K562 (cell line): ENCODE data around the gene ITPR3.

Experiments
- CGGBP1 ChIP-seq: fragments of 250-450 bp; sonication (Bioruptor Pico); IDR thresholded peaks from 2 replicates; pipeline ENCODE4 v1.9.0; 2021; ENCODE audit warnings: mild to moderate bottlenecking
- CTCF ChIP-seq, 3 experiments: IDR thresholded peaks in 2 of 3; conservative IDR thresholded peaks in 1 of 3; 2 replicates each; pipeline ENCODE4 v1.5.1; 2011 to 2012; ENCODE audit warnings: low read length in 3 of 3, mild to moderate bottlenecking in 3 of 3, control low read depth in 2 of 3, improper control_type of control experiment in 1 of 3, inconsistent platforms in 1 of 3, low read depth in 1 of 3, mixed read lengths in 1 of 3, moderate library complexity in 1 of 3; ENCODE audit not compliant: insufficient read depth in 2 of 3
- ESRRA ChIP-seq: fragments of 450-650 bp; IDR thresholded peaks from 2 replicates; pipeline ENCODE4 v1.6.1; 2014; ENCODE audit warnings: low read depth, mild to moderate bottlenecking, moderate library complexity, borderline replicate concordance
- MTA3 ChIP-seq: fragments of 450-650 bp; formaldehyde crosslinking; IDR thresholded peaks from 2 replicates; pipeline ENCODE4 v1.6.1; 2017; ENCODE audit warnings: mild to moderate bottlenecking, borderline replicate concordance
- POLR2A ChIP-seq: fragments of 450-650 bp; conservative IDR thresholded peaks from 2 replicates; pipeline ENCODE4 v1.6.1; 2016
- TAF1 ChIP-seq: IDR thresholded peaks from 2 replicates; pipeline ENCODE4 v1.6.1; 2011; ENCODE audit warnings: mild to moderate bottlenecking, low read length, moderate library complexity; ENCODE audit not compliant: insufficient read depth, control insufficient read depth, severe bottlenecking; ENCODE audit errors: extremely low read depth
- ZNF518B ChIP-seq: fragments of 250-450 bp; sonication (Bioruptor Pico); IDR thresholded peaks from 2 replicates; pipeline ENCODE4 v1.5.0; 2021; ENCODE audit warnings: mild to moderate bottlenecking, moderate library complexity

GRCh38 chr6:33689879-33690278, 68.8 kb downstream of the ITPR3 start:
- TF ChIP-seq POLR2A (no peak), ESRRA (no peak), CTCF (IDR thresholded peaks at IDR 0.05 in 2 of 3, conservative IDR thresholded peaks at IDR 0.05 in 1 of 3; ENCODE audit: insufficient read depth in 2 of 3, low read depth in 1 of 3, low read length in 3 of 3) (no peak), ZNF518B (no peak), TAF1 (no peak), CGGBP1 (CRISPR knock-in tag) (no peak), MTA3 (no peak)
